ENCODE measurements around the gene TNS3.

TNS3 gene

DNA sequence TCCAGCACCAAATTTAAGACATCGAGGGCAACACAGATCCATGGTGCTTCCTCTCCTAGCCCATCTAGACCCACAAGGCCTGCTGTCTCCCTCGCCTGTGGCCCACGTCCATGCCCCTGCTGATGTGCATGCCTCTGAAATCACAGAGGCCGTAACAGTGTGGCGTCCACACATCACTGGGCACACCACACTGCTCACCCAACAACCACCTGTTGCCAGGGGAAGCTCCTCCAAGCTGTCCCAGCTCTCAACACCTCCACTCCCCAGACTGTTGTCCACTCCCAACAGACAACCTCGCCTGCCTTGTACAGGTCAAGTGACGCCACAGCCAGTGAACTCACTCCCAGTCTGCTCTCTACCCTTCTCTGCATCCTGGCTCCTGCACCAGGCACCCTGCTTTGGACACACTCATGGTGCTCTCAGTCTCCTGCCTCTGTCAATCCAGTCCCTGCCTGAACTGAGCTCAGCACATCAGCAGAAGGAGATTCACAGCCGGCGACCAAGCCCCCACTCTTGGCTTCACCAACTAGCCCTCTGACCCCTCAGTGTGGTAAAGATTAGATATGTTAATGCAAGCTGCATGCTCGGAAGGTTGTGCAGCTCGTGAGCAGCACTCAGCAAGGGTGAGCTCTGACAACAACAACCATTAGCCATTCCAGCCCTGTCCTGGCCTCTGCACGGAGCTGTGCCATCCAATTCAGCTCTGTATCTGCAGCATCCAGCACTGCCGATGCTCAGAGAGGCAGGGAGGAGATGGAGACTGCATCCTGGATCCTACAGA, 197.0 kb downstream of the TNS3 start:
- DNase-seq (ENCODE audit: low spot score), result no peak

GRCh38 chr7:47383696-47384445, 198.0 kb downstream of the TNS3 start:
- DNase-seq (ENCODE audit: low spot score), result no peak

DNA sequence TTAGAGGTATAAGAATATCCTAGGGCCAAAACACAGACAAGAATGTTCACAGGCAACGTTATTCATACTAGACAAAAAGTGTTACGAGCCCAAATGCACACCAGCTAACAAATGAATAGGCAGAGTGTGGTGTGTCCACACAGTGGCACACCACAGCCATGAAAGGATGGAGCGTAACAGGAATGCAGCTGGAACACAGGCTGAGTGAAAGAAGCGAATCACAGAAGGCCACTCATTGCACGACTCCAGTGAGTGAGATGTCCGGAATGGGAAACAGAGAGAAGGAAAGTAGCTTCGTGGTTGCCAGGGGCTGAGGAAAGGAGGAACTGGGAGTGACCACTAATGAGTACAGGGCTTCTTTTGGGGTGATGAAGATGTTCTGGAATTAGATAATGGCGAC, 198.8 kb downstream of the TNS3 start:
- DNase-seq (ENCODE audit: low spot score), result no peak

DNA sequence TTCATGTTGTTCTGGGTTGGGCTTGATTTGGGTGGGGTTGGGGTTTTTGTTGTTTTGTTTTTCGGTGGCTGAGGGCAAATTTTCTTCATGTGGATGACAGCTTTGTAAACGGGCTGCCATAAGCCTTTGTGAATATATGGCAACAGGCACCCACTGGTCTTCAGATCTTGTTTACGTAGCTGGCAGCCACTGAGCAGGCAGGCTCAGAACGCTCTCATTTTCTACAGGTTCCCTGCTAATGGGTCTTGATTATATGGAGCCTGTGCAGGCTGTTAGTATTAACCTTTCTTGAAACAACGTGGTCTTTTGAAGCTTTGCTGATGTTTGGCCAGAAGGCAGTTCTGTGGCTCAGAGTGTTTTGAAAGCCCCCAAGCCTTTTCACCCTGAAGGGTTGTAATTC, 199.7 kb downstream of the TNS3 start:
- no peak for DNase-seq (ENCODE audit: low spot score)

DNA sequence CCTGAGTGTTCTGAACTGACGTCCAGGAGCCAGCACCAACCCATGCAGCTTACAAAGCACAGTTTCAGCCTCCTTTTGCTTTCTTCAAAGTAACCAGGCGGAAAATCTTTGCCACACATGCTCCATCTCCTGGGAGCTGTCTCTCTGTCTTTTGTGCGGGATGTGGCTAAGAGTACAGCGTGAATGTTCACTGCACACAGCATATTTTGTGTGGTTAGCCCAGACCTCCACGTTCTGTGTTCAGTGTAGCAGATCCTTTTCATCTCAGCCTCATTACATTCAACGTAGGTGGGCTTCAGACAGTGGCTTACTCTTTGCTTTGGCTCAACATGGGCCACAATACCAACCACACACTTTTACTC, 200.8 kb downstream of the TNS3 start:
- no peak for DNase-seq (ENCODE audit: low spot score)

DNA sequence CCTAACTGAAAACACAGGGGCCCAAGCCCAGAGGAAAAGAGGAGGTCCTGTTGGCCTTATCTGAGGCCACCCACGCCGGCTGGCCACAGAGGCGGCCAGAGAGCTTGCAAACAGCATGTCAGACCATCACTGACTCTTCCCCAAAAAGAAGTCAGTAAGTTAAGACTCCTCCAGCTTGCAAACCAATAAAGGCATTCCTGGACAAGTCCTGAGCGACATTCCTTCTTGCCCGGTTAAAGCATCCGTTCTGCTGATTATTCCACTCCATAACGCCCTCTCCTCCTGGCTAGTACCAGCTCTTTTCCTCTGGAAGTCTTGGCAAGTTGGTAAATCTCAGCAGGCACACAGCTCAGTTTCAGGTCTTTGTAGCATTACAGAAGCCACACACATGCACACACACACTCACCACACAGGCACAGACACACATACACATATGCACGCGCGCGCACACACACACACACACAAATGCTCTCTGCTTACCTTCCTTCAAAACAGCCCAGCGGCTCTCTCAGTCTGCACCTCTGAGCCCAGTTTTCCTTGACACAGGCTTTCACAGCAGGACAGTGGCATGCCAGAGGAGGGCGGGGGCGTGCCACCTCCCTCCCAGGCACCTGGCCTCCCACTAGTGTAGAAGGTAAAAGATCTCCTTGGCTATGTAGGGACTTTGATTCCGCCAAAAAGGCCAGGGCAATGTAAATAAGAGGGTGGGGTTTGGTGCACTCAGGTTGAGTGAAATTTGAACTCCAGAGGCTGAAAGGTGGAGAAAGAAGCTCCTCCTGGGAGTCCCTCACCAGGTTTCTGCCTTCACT, 201.4 kb downstream of the TNS3 start:
- DNase-seq (ENCODE audit: low spot score), result peak; percentile 45

- DNase-seq (ENCODE audit: low spot score), result peak; percentile 66
Observed at GRCh38 chr7:47379629-47380324, 202.1 kb downstream of the TNS3 start.

DNA sequence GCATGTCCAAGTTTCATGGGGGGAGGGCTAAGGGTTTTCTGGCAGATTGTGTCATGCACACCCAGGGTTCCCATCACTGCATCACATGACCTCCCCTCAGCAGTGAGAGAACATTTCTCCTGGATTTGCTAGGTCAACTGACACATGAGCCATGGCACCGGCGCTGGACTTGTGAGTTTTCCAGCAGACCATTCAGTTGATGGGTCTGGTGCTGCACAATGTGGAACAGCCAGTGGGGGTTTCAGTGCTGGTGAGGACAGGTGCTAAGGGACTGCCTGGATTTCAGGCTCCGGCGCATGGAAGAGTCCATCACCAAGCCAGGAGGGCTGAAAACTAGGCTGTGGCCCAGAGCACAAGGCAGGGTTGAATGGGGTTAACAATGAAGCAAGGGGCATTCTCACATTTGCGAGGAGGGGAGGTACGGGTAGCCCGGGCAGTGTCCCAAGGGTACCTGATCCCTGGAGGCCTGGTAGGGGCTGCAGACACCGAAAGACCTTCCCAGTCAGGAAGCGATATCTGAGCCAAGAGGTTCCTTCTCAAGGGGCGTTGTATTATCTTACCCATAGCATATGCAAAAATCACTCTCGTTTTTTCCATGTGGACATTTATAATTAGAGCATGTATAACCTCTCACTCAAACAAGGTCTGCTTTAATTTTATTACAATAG, 203.0 kb downstream of the TNS3 start:
- DNase-seq (ENCODE audit: low spot score), result no peak

DNA sequence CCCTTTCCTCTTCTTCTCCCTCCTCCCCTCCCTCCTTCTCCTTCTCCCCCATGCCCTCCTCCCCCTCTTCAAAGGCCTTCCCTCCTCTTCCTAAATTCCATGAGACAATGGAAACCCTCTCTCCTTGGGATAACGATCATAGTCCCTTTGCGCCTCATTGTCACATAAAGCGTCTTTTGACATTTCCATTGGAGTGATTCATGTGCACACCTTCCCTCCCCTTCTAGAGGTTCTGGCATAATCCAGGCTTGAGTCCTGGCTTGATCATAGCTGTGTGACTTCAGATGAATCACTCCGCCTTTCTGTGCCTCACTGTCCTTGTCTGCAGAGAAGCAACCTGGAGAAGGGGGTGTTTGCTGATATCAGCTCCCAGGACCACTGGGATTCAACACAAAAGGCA, 204.2 kb downstream of the TNS3 start:
- DNase-seq (ENCODE audit: low spot score), result no peak

DNA sequence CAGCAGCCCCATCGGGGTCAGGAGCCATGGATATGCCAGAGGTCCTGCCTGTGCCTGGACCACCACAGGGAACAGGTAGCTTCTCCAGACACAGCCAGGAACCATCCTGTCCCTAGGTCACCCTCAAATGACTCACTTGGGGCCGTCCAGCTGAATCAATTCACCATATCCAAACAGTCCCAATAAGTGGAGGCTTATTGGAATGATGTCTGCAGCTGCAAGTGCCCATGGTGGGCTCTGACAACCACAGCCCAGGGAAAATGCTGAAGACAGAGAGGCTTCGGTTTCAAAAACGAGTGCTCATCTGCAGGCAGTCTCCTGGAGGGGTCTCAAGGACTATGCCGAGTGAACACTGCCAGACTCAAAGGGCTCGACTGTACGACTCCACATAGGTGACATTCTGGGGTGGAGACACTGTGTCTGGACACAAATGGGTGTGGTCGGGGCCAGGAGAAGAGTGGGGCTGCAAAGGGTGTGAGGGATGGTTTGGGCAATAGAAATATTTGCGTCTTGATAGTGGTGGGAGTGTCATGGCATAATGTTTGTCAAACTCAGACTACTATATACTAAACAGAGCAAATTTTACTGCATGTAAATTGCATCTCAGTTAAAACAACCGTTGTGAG, 204.8 kb downstream of the TNS3 start:
- no peak for DNase-seq (ENCODE audit: low spot score)

DNA sequence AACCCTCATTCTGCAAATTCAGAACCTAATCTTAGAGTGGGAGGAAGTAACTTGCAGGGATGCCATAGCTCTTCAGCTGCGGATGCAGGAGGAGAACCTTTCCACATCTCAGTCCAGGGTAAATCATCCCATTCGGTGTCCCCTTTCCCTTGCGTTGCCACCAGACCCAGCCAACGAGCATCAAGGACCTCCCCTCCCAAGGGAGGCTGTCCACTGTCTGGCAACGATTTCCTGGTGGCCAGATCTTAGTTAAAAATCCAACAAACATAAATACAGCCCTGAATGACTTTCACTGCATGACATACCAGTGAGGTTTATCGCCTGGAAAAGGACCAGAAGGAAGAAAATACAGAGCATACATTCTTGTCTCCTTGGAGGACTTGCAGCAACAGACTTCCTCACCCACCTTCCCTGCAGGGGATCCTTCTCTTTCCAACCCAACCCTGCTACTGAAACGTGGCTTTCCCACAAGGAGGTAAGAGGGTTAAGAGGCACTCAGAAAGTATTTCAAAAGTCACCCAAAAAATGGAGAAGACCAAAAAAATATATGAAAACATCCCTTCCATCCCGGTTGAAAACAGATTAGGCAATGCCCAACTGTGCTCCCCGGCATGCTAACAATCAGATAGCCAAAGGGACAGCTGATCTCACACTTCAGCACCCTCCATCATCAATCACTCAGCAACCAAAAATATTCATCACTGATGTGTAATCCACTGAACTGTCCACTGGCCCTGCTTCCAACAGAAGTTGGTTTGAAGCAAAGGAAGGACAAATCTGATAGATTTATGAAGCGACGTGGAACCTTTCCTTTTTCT, 206.6 kb downstream of the TNS3 start:
- DNase-seq (ENCODE audit: low spot score), result no peak

- no peak for DNase-seq (ENCODE audit: low spot score)
Observed at GRCh38 chr7:47374538-47374937, 207.4 kb downstream of the TNS3 start.

DNA sequence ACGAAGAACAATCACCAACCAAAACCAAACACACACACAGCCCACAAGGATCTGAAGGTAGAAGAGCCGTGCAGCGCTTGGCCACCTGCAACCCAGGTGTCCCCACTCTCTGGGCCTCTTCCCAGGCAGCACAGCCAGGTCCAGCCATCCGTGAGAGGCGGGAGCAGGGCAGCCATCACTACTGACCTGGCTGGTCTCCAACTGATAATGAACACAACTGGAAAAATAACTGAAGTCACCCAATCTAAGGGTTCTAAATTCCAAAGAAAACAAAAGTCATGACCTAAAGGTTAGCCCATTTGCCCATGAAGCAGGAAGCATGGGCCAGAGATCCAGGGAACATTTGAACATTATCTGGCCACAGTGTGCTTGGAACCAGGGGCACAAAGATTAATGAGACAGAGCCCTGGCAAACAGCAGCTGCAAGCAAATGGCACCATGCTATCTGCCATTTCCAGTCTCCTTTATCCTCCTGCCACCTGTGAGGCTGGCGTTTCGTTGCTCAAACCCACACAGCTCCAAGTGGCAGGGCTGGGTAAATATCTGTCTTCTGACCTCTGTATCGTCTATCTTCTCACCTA, 207.9 kb downstream of the TNS3 start:
- no peak for DNase-seq (ENCODE audit: low spot score)

GRCh38 chr7:47371733-47372368, 210.1 kb downstream of the TNS3 start:
- DNase-seq (ENCODE audit: low spot score), result peak; percentile 88

DNA sequence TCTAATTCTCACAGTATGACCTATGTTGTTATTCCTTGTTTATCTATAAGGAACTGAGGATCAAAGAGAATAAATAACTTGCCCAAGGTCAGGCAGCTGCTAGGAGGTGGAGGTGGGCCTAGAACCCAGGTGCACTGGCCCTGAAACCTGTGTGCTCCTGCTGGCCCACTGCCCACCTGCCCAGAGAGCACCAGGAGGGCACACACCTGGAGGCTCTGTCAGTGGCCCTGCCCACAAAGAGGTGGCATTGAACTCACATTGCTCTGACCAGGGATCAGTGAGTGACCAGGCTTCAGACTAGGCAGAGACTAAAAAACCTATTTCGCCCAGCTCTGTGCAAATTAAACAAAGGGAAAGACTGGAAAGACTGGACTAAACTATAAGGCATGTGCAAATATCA, 210.6 kb downstream of the TNS3 start:
- no peak for DNase-seq (ENCODE audit: low spot score)

DNA sequence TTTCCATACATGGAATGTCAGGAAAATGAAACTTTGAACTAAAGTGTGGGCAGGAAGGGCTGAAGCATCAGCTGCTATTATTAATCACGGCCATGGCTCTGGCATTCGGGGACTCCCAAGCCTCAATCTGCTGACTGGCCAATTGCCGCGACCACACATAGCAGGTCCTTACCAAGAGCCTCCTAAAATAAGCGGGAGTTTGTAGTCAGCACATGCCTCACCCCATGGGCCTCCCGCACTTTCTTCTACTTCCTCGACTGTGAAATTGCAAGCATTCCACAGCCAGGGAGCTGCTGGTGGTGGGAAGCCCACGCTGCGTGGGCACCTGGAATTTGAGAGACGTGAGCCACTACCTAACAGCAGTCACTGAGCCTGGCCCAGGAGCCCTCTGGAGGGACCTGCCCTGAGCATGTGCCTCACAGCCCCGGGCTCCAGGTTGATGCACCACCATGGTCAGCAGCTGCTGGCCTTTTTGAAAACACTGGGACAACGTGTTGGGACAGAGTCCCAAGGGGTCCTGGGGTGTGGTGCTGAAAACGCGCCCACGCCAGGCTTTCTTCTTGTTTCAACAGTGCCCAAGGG, 211.4 kb downstream of the TNS3 start:
- DNase-seq (ENCODE audit: low spot score), result no peak

DNA sequence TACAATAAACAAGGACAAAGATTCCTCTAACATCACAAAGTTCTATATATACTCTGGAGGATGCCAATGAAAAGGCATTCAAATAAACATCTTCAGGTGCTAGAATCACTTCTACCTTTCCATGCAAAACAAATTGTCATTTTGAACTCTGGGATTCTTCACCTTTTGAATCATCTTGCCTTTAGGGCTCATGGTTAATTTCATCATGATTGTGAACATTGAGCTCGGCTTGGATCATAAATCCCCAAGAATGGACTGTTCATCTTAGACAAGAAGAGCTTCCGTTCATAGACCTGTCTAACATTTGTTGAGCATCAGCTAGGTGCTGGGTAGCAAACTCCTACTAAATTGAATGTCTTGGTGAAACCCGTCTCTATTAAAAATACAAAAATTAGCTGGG, 212.2 kb downstream of the TNS3 start:
- no peak for DNase-seq (ENCODE audit: low spot score)

- DNase-seq (ENCODE audit: low spot score), result no peak
Observed at GRCh38 chr7:47368190-47368812, 213.6 kb downstream of the TNS3 start.

DNA sequence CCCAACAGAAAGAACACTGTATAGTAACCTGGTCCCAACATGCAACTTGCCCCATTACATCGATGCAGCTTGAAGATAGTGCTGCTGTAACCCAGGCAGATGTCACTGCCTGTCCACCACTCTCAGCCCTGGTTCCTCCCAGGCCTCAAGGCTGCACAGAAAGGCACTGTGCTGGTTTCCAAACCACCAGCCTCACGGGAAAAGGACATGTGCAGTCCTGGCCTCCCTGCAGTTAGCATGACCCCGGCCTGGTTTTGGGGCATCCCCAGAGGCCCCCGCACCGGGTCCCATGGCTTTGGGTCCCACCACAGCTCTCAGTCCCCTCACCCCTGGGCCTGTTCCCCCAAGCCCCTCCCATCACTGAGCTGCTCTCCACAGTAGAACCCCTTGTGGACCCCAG, 214.5 kb downstream of the TNS3 start:
- no peak for DNase-seq (ENCODE audit: low spot score)
